Measurements from ENCODE around the gene SPIN2A.

DNA sequence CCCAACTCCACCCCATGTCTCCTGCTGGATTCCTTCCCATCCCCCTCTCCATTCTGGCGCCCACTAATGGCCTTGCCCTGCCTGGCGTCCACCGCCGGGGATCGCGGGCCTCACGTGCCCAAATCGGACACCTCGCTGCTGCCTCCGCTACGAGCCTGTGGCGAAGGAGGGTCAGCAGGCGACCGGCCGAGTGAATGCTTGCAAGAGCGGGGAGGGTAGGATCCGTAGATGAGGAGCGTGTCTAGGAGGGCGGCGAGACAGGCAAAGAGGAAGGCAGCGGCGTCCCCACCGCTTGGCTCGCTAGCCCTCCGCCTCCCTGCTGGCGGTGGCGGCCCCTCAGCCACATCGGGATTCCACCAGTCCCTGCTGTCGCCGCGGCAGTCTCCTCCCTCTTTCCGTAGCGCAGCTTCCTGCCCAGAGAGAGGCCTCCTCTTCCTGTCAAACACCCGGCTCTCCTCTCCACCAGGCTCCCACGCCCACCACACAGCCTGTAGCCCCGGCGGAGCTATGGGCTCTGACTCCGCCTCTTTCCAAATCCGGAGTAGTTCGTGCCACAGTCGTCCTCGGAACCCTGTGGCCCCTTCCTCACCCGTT is 15.9 kb downstream of the SPIN2A start, which contains the start of gene SPIN2B:
- TF ChIP-seq, protein P1, sequence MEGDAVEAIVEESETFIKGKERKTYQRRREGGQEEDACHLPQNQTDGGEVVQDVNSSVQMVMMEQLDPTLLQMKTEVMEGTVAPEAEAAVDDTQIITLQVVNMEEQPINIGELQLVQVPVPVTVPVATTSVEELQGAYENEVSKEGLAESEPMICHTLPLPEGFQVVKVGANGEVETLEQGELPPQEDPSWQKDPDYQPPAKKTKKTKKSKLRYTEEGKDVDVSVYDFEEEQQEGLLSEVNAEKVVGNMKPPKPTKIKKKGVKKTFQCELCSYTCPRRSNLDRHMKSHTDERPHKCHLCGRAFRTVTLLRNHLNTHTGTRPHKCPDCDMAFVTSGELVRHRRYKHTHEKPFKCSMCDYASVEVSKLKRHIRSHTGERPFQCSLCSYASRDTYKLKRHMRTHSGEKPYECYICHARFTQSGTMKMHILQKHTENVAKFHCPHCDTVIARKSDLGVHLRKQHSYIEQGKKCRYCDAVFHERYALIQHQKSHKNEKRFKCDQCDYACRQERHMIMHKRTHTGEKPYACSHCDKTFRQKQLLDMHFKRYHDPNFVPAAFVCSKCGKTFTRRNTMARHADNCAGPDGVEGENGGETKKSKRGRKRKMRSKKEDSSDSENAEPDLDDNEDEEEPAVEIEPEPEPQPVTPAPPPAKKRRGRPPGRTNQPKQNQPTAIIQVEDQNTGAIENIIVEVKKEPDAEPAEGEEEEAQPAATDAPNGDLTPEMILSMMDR (IDR thresholded peaks at IDR 0.05), result peak in 1 of 7 experiments; percentile 5
- no peak for TF ChIP-seq POLR2A (IDR thresholded peaks at IDR 0.05)
